Measurements from ENCODE around the gene FBRSL1. TPM values are rescaled to one million over a fixed set of nuclear protein-coding genes. Genes with fewer than 3 reads are reported as not detected.

Gene FBRSL1
- total RNA-seq, 4 donors from 2014 or later, result 2.4 to 8.5 (median 5.0) TPM

DNA sequence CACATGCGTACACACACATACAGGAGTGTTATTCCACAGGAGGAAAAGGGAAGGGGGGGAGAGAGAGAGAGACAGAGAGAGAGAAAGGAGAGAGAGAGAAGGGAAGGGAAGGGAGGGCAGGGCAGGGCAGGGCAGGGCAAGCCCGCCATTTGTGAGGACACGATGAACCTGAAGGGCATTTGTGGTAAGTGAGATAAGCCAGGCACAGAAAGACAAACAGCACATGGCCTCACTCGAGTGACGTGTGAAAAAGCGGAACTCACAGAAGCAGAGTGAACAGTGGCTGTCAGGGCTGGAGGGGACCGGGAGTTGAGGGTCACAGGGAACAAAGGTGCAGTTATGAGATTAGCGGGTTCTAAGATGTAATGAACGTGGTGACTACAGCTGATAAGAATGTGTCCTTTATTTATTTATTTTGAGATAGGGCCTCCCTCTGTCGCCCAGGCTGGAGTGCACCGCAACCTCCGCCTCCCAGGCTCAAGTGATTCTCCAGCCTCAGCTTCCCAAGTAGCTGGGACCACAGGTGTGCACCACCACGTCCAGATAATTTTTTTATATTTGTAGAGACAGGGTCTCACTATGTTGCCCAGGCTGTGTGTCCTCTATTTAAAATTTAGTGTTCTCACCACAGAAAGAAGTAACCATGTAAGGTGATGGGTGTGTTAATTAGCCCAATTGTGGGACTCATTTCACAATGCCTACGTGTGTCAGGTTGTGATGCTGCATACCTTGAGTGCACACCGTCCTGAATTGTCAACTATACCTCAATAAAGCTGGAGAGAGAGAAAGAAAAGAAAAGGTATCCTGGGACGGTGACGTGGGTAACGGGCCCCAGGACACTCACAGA, 18.7 kb upstream of the FBRSL1 start:
- TF ChIP-seq, protein P1, sequence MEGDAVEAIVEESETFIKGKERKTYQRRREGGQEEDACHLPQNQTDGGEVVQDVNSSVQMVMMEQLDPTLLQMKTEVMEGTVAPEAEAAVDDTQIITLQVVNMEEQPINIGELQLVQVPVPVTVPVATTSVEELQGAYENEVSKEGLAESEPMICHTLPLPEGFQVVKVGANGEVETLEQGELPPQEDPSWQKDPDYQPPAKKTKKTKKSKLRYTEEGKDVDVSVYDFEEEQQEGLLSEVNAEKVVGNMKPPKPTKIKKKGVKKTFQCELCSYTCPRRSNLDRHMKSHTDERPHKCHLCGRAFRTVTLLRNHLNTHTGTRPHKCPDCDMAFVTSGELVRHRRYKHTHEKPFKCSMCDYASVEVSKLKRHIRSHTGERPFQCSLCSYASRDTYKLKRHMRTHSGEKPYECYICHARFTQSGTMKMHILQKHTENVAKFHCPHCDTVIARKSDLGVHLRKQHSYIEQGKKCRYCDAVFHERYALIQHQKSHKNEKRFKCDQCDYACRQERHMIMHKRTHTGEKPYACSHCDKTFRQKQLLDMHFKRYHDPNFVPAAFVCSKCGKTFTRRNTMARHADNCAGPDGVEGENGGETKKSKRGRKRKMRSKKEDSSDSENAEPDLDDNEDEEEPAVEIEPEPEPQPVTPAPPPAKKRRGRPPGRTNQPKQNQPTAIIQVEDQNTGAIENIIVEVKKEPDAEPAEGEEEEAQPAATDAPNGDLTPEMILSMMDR (IDR thresholded peaks at IDR 0.05; ENCODE audit: low read depth), result no peak

DNA sequence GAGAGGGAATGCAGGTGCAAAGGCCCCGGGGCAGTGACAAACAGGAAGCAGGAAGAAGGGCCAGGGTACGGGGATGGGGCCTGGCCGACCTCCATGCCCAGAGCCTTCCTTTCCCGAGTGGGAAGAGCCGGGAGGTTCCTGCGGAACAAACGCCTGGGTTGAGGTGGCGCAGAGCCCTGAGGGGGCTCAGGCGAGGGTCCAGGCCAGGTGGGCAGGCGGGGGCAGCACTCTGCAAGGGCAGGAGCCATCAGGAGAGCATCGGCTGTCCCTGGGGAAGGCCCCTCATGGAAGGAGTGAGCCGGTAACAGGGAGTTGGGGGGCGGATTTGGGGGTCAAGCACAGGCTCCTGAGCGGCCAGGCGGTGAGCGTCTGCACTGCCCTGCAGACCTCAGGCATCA, 18.1 kb upstream of the FBRSL1 start:
- TF ChIP-seq, protein P1 (IDR thresholded peaks at IDR 0.05; ENCODE audit: low read depth), result no peak

DNA sequence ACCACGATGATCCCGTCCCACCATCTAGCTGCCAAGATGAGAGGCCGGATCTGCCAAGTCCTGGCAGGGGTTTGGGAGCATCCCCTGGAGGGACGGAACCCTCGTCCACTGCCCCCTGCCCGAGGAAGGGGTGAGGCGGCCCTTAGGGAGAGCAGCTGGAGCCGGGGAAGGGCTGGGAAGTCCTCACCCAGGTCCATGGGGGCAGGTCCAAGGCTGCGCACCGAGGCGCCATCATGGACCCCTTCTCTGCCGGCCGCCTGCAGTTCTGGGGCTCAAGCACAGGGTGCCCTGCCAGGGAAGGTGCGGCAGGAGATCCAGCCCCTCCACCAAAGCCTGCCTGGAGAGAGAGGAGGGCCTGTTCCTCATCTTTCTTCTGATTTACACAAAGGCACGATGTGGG, 17.6 kb upstream of the FBRSL1 start:
- TF ChIP-seq, protein P1 (IDR thresholded peaks at IDR 0.05; ENCODE audit: low read depth), result no peak

DNA sequence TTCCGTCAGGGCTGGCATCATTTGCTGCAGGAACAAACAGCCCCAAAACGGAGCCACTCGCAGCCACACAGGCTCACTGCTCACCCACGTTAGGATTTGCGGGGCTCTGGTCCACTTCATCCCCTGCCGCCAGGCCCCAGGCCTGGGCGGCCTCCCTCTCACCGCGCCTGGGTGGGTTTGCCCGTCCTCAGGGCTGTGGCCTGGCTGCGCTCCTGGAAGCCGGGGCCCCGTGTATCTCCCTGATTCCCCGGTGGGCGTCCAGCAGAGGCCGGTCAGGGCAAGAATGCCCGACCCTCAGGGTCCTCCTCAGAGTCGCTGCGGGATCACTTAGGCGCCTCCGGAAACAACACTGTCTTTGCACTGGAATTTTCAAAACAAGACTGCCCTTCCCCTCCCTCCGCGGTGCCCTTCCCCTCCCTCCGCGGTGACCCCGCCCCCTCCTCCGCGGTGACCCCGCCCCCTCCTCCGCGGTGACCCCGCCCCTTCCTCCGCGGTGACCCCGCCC, 15.7 kb upstream of the FBRSL1 start:
- TF ChIP-seq, protein P1 (IDR thresholded peaks at IDR 0.05; ENCODE audit: low read depth), result no peak

DNA sequence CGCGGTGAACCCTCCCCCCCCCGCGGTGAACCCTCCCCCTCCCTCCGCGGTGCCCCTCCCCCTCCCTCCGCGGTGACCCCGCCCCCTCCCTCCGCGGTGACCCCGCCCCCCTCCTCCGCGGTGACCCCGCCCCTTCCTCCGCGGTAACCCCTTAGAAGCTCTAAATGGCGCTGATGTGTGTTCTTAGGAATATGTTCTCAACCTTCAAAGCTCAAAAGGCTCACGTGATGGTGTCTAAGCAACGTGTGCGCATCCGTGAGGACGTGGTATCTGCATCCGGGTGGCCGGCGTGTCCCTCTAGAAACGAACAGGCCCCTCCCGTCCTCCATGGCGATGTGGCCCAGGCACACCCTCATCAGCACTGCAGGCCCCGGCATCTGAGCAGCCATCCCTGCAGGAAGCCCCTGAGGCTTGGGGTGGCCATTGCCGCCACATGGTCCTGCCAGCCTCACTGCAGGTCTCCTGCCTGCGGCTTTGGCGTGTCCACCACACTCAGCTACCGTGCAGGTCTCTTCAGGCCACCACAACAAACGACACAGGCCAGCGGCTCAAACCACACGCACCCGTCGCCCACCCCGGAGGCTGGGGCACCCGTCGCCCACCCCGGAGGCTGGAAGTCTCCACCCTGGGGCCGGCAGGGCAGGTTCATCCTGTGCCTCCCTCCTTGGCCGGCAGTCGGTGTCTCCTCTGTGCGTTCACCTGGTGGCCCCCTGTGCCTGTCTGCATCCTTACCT, 14.5 kb upstream of the FBRSL1 start:
- TF ChIP-seq, protein P1 (IDR thresholded peaks at IDR 0.05; ENCODE audit: low read depth), result no peak

DNA sequence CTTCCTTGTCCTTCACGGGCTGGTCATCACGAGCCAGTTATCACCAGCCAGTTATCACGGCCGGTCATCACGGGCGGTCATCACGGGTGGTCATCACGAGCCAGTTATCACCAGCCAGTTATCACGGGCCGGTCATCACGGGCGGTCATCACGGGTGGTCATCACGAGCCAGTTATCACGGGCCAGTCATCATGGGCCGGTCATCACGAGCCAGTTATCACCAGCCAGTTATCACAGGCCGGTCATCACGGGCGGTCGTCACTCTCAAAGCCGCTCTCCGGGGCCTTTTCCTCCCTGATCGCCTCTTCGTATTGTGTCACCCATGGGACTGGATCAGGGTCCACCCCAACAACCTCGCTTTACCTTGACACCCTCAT, 13.9 kb upstream of the FBRSL1 start:
- TF ChIP-seq, protein P1 (IDR thresholded peaks at IDR 0.05; ENCODE audit: low read depth), result no peak

DNA sequence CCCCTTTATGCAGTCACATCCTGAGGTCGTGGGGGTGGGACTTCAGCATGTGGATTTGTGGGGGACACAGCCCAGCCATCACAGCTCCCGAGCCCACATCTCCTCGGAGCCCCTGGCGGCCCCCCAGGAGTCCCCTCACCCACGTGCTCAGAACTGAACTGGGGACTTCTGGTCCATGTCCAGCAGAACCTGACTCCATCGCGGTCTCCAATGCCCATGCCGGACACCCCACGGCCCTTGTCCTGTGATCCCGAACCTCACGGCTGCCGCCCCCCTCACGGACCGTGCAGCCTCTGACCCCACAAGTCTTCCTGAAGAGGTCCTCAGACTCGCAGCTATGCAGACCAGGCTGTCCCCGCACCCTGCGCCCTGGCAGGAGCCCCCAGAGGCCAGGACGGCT, 13.5 kb upstream of the FBRSL1 start:
- TF ChIP-seq, protein P1 (IDR thresholded peaks at IDR 0.05; ENCODE audit: low read depth), result no peak

All from subcutaneous adipose tissue (tissue), 4 donors.